Measurements from ENCODE around the gene TRIO.

- TF ChIP-seq TP53 (CRISPR knock-in tag; IDR thresholded peaks at IDR 0.05) (no peak), ESRRA (CRISPR knock-in tag; IDR thresholded peaks at IDR 0.05; ENCODE audit: borderline replicate concordance) (no peak), ATF2 (CRISPR knock-in tag; IDR thresholded peaks at IDR 0.05; ENCODE audit: borderline replicate concordance, low read depth) (no peak), AR (CRISPR knock-in tag; IDR thresholded peaks at IDR 0.05) (no peak), FOXK1 (CRISPR knock-in tag; IDR thresholded peaks at IDR 0.05) (no peak), CTCF (IDR thresholded peaks at IDR 0.05) (no peak), JUN (CRISPR knock-in tag; IDR thresholded peaks at IDR 0.05) (no peak), ATF3 (CRISPR knock-in tag; conservative IDR thresholded peaks at IDR 0.05) (no peak), TEAD4 (CRISPR knock-in tag; IDR thresholded peaks at IDR 0.05) (no peak), USF2 (CRISPR knock-in tag; IDR thresholded peaks at IDR 0.05) (no peak)
- TF ChIP-seq, protein P1, sequence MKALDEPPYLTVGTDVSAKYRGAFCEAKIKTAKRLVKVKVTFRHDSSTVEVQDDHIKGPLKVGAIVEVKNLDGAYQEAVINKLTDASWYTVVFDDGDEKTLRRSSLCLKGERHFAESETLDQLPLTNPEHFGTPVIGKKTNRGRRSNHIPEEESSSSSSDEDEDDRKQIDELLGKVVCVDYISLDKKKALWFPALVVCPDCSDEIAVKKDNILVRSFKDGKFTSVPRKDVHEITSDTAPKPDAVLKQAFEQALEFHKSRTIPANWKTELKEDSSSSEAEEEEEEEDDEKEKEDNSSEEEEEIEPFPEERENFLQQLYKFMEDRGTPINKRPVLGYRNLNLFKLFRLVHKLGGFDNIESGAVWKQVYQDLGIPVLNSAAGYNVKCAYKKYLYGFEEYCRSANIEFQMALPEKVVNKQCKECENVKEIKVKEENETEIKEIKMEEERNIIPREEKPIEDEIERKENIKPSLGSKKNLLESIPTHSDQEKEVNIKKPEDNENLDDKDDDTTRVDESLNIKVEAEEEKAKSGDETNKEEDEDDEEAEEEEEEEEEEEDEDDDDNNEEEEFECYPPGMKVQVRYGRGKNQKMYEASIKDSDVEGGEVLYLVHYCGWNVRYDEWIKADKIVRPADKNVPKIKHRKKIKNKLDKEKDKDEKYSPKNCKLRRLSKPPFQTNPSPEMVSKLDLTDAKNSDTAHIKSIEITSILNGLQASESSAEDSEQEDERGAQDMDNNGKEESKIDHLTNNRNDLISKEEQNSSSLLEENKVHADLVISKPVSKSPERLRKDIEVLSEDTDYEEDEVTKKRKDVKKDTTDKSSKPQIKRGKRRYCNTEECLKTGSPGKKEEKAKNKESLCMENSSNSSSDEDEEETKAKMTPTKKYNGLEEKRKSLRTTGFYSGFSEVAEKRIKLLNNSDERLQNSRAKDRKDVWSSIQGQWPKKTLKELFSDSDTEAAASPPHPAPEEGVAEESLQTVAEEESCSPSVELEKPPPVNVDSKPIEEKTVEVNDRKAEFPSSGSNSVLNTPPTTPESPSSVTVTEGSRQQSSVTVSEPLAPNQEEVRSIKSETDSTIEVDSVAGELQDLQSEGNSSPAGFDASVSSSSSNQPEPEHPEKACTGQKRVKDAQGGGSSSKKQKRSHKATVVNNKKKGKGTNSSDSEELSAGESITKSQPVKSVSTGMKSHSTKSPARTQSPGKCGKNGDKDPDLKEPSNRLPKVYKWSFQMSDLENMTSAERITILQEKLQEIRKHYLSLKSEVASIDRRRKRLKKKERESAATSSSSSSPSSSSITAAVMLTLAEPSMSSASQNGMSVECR (CRISPR knock-in tag; IDR thresholded peaks at IDR 0.05; ENCODE audit: borderline replicate concordance) = no peak
- TF ChIP-seq, protein P2, sequence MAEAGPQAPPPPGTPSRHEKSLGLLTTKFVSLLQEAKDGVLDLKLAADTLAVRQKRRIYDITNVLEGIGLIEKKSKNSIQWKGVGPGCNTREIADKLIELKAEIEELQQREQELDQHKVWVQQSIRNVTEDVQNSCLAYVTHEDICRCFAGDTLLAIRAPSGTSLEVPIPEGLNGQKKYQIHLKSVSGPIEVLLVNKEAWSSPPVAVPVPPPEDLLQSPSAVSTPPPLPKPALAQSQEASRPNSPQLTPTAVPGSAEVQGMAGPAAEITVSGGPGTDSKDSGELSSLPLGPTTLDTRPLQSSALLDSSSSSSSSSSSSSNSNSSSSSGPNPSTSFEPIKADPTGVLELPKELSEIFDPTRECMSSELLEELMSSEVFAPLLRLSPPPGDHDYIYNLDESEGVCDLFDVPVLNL (CRISPR knock-in tag; IDR thresholded peaks at IDR 0.05; ENCODE audit: borderline replicate concordance, low read depth) = no peak
Measured at GRCh38 chr5:14252793-14253192, 109.7 kb downstream of the TRIO start.
